ENCODE results near the gene APOL4. TPM values are rescaled to one million over a fixed set of nuclear protein-coding genes. Genes with fewer than 3 reads are reported as not detected.

Gene APOL4
- total and polyA plus RNA-seq, 2 of the 4 experiments (the other 2 are of a cell fraction), result 0.07 TPM; not detected in 1

DNA sequence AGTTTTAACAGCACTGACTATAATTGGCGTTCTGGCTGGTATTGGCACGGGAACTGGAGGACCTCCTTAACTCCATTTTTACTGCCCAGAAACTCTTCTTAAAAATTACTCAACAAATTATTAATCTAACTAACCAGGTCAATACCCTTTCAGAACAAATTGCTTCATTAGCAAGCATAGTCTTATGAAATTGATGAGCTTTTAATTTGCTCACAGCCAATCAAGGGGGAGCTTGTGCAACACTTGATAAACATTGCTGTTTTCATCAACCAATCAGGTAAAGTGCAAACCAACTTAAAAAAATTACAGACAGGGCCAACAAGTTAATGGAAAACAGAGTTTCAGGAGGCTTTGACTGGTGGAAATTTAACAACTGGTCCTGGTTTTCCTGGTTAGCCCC, 36.5 kb downstream of the APOL4 start:
- H3K56ac ChIP-seq (ENCODE audit: extremely low read depth, insufficient read depth, low read length), result no peak overlapping the region
- no peak overlapping the region for H3K18ac ChIP-seq (ENCODE audit: low read depth, low read length)
- DNase-seq (no peak), ATAC-seq (ENCODE audit: low read depth) (no peak)
- H4K8ac ChIP-seq (ENCODE audit: low read depth in 2 of 2, low read length in 2 of 2), result no peak overlapping the region
- no peaks in the 10 kb centered on the region for H3K36me3 ChIP-seq (ENCODE audit: control insufficient read depth, insufficient read depth, low read length)
- H2AK5ac ChIP-seq (ENCODE audit: low read depth, low read length), result no peak overlapping the region
- no peak overlapping the region for H2BK20ac ChIP-seq (ENCODE audit: low read depth, low read length)
- no peak overlapping the region for H2AFZ ChIP-seq (replicated peaks; ENCODE audit: low read length, poor library complexity)
- no peak overlapping the region for H3K14ac ChIP-seq (replicated peaks; ENCODE audit: low read depth, low read length)
- H2BK120ac ChIP-seq (ENCODE audit: low read depth, low read length), result no peak overlapping the region
- intact Hi-C loops (cut with micrococcal nuclease) (no loop called here), in situ Hi-C loops (cut with MboI; ENCODE audit: low sequenced_read_pairs) (no loop called here), dilution Hi-C loops (cut with HindIII; ENCODE audit: low sequenced_read_pairs, unreplicated experiment) (no loop called here)
- ChIA-PET CTCF (no interaction called here), POLR2A (ENCODE audit: unreplicated experiment) (no interaction called here)
- no peak overlapping the region for H3K4me2 ChIP-seq (ENCODE audit: low read depth, low read length)
- H2BK5ac ChIP-seq (ENCODE audit: low read depth, low read length, poor library complexity, severe bottlenecking), result no peak overlapping the region
- H3K23ac ChIP-seq (ENCODE audit: low read depth, low read length), result no peak overlapping the region
- TF ChIP-seq, protein P1, sequence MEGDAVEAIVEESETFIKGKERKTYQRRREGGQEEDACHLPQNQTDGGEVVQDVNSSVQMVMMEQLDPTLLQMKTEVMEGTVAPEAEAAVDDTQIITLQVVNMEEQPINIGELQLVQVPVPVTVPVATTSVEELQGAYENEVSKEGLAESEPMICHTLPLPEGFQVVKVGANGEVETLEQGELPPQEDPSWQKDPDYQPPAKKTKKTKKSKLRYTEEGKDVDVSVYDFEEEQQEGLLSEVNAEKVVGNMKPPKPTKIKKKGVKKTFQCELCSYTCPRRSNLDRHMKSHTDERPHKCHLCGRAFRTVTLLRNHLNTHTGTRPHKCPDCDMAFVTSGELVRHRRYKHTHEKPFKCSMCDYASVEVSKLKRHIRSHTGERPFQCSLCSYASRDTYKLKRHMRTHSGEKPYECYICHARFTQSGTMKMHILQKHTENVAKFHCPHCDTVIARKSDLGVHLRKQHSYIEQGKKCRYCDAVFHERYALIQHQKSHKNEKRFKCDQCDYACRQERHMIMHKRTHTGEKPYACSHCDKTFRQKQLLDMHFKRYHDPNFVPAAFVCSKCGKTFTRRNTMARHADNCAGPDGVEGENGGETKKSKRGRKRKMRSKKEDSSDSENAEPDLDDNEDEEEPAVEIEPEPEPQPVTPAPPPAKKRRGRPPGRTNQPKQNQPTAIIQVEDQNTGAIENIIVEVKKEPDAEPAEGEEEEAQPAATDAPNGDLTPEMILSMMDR (conservative IDR thresholded peaks at IDR 0.05; ENCODE audit: low read depth, low read length), result no peak
- TF ChIP-seq MAFK (IDR thresholded peaks at IDR 0.05; ENCODE audit: low read depth, low read length) (no peak), RAD21 (IDR thresholded peaks at IDR 0.05; ENCODE audit: low read length) (no peak), FOS (IDR thresholded peaks at IDR 0.05; ENCODE audit: low read depth, low read length) (no peak), RFX5 (IDR thresholded peaks at IDR 0.05; ENCODE audit: low read depth, low read length) (no peak)
- no peak overlapping the region for H4K5ac ChIP-seq (ENCODE audit: low read depth, low read length)
- H3K27me3 ChIP-seq (ENCODE audit: control insufficient read depth, insufficient read depth, low read length), result peaks cover 45% of the 10 kb centered on the region
- BruUV-seq (replicated peaks), result no TSS peak
- 0 out of 2 replicates have a peak, but pooled peaks cover 3% of the 10 kb centered on the region for H3K9me1 ChIP-seq (ENCODE audit: insufficient read depth, low read length)
- H3K9me3 ChIP-seq (ENCODE audit: control insufficient read depth, insufficient read depth, low read length), result no peaks in the 10 kb centered on the region
- no peaks in the 10 kb centered on the region for H4K20me1 ChIP-seq (ENCODE audit: insufficient read depth, low read length)
- H3K27ac ChIP-seq (ENCODE audit: insufficient read depth, low read length), result no peak overlapping the region
- H2AK9ac ChIP-seq (replicated peaks; ENCODE audit: low read depth, low read length, poor library complexity), result no peak overlapping the region
- H3K79me1 ChIP-seq (ENCODE audit: low read depth in 1 of 2, low read length in 2 of 2), result no peaks in the 10 kb centered on the region
- no CpG with 5 or more reads among the region's 2 CpGs for WGBS, 2 experiments (ENCODE audit: extremely low coverage in 2 of 2, insufficient read length in 1 of 2)
- no peak overlapping the region for H3K4me3 ChIP-seq (ENCODE audit: insufficient read depth, low read depth, low read length)
- H3K9ac ChIP-seq (ENCODE audit: low read depth, low read length), result no peak overlapping the region
- H2BK15ac ChIP-seq (ENCODE audit: low read depth, low read length), result no peak overlapping the region
- no peak overlapping the region for H3K4ac ChIP-seq (ENCODE audit: low read depth, low read length)
- H3K4me1 ChIP-seq (ENCODE audit: control insufficient read depth, insufficient read depth, low read length), result no peaks in the 10 kb centered on the region
- no peak overlapping the region for H4K91ac ChIP-seq (ENCODE audit: insufficient read depth, low read depth, low read length)
